HEK293 (cell line): ENCODE data around the gene OR4B1.

Experiments used
- CTCF ChIA-PET: fragments of 350-600 bp; formaldehyde crosslinking; extraction: SDS; loops from one replicate; lab custom pipeline; 2021; ENCODE audit warnings: antibody characterized with exemption; lab: Yijun Ruan, JAX
- POLR2A ChIA-PET: fragments of 300-600 bp; formaldehyde crosslinking; extraction: SDS; loops from one replicate; lab custom pipeline; 2020; ENCODE audit warnings: antibody characterized with exemption, inconsistent platforms; lab: Yijun Ruan, JAX
- H3K27ac ChIP-seq: fragments of 200-500 bp; sonication (Bioruptor generic); 2 replicates; pipeline ENCODE4 v1.5.1; 2014; ENCODE audit warnings: low read depth, low read length, control low read depth, inconsistent platforms; ENCODE audit errors: extremely low read depth
- H3K36me3 ChIP-seq, 2 experiments: fragments of 200-500 bp in 1 of 2; sonication (Bioruptor generic) in 1 of 2; 1 replicate in 1 of 2; 2 replicates in 1 of 2; pipeline ENCODE4 v1.5.1; 2014 to 2017; ENCODE audit warnings: inconsistent platforms in 2 of 2, low read length in 2 of 2; ENCODE audit not compliant: control insufficient read depth in 2 of 2, insufficient read depth in 1 of 2
- H3K4me1 ChIP-seq: fragments of 200-500 bp; sonication (Bioruptor generic); 2 replicates; pipeline ENCODE4 v1.5.1; 2014; ENCODE audit warnings: mild to moderate bottlenecking, low read length, inconsistent platforms; ENCODE audit not compliant: control insufficient read depth, insufficient read depth
- H3K4me3 ChIP-seq: 2 replicates; pipeline ENCODE4 v1.5.1; 2011; ENCODE audit warnings: low read depth, mild to moderate bottlenecking, control low read depth, low read length, moderate library complexity
- H3K9me3 ChIP-seq: fragments of 200-500 bp; sonication (Bioruptor generic); 2 replicates; pipeline ENCODE4 v1.5.1; 2014; ENCODE audit warnings: low read depth, low read length, inconsistent platforms; ENCODE audit not compliant: control insufficient read depth, insufficient read depth
- HOXC10 ChIP-seq: sonication (generic); formaldehyde crosslinking; IDR thresholded peaks from 2 replicates; pipeline ENCODE4 v1.8.1; 2023; ENCODE audit warnings: mild to moderate bottlenecking, missing genetic modification reagents
- MZF1 ChIP-seq: fragments of 450-650 bp; formaldehyde crosslinking; IDR thresholded peaks from 2 replicates; pipeline ENCODE4 v1.5.1; 2017; ENCODE audit warnings: missing biosample characterization, missing genetic modification characterization, borderline replicate concordance
- PRDM6 ChIP-seq: fragments of 450-650 bp; formaldehyde crosslinking; IDR thresholded peaks from 2 replicates; pipeline ENCODE4 v1.5.1; 2017; ENCODE audit warnings: missing biosample characterization, missing genetic modification characterization
- SP7 ChIP-seq: fragments of 450-650 bp; formaldehyde crosslinking; IDR thresholded peaks from 2 replicates; pipeline ENCODE4 v1.5.1; 2016; ENCODE audit warnings: missing biosample characterization, missing genetic modification characterization
- ZBTB10 ChIP-seq: fragments of 450-650 bp; formaldehyde crosslinking; IDR thresholded peaks from 2 replicates; pipeline ENCODE4 v1.5.1; 2016; ENCODE audit warnings: missing biosample characterization, missing genetic modification characterization
- ZBTB6 ChIP-seq: fragments of 450-650 bp; formaldehyde crosslinking; IDR thresholded peaks from 2 replicates; pipeline ENCODE4 v1.5.1; 2017; ENCODE audit warnings: missing biosample characterization, missing genetic modification characterization
- ZBTB8A ChIP-seq: fragments of 450-650 bp; formaldehyde crosslinking; IDR thresholded peaks from 2 replicates; pipeline ENCODE4 v1.5.1; 2016; ENCODE audit warnings: missing biosample characterization, missing genetic modification characterization
- ZNF2 ChIP-seq: fragments of 450-650 bp; formaldehyde crosslinking; IDR thresholded peaks from 2 replicates; pipeline ENCODE4 v1.5.1; 2016; ENCODE audit warnings: missing biosample characterization, missing genetic modification characterization
- ZNF202 ChIP-seq: fragments of 450-650 bp; formaldehyde crosslinking; IDR thresholded peaks from 2 replicates; pipeline ENCODE4 v1.5.1; 2016; ENCODE audit warnings: missing biosample characterization, missing genetic modification characterization, borderline replicate concordance
- ZNF221 ChIP-seq: fragments of 450-650 bp; formaldehyde crosslinking; IDR thresholded peaks from 2 replicates; pipeline ENCODE4 v1.5.1; 2017; ENCODE audit warnings: missing biosample characterization, missing genetic modification characterization, borderline replicate concordance
- ZNF354C ChIP-seq: fragments of 450-650 bp; formaldehyde crosslinking; IDR thresholded peaks from 2 replicates; pipeline ENCODE4 v1.5.1; 2016; ENCODE audit warnings: missing biosample characterization, missing genetic modification characterization, low read depth, borderline replicate concordance
- ZNF366 ChIP-seq: fragments of 450-650 bp; formaldehyde crosslinking; conservative IDR thresholded peaks from 2 replicates; pipeline ENCODE4 v1.5.1; 2016; ENCODE audit warnings: missing biosample characterization, missing genetic modification characterization
- ZNF449 ChIP-seq: fragments of 450-650 bp; formaldehyde crosslinking; IDR thresholded peaks from 2 replicates; pipeline ENCODE4 v1.5.1; 2017; ENCODE audit warnings: missing biosample characterization, mild to moderate bottlenecking, missing genetic modification characterization, moderate library complexity
- ZNF518A ChIP-seq: fragments of 450-650 bp; formaldehyde crosslinking; conservative IDR thresholded peaks from 2 replicates; pipeline ENCODE4 v1.5.1; 2016; ENCODE audit warnings: low read depth, missing biosample characterization, missing genetic modification characterization
- ZNF600 ChIP-seq: fragments of 450-650 bp; formaldehyde crosslinking; IDR thresholded peaks from 2 replicates; pipeline ENCODE4 v1.5.1; 2016; ENCODE audit warnings: missing biosample characterization, missing genetic modification characterization
- ZNF621 ChIP-seq: fragments of 450-650 bp; formaldehyde crosslinking; IDR thresholded peaks from 2 replicates; pipeline ENCODE4 v1.5.1; 2017; ENCODE audit warnings: missing biosample characterization, missing genetic modification characterization
- ZNF658 ChIP-seq: fragments of 450-650 bp; formaldehyde crosslinking; IDR thresholded peaks from 2 replicates; pipeline ENCODE4; 2016; ENCODE audit warnings: missing biosample characterization, missing genetic modification characterization
- ZNF777 ChIP-seq: fragments of 450-650 bp; formaldehyde crosslinking; IDR thresholded peaks from 2 replicates; pipeline ENCODE4 v1.5.1; 2017; ENCODE audit warnings: missing biosample characterization, missing genetic modification characterization, borderline replicate concordance
- ZNF791 ChIP-seq: fragments of 450-650 bp; formaldehyde crosslinking; IDR thresholded peaks from 2 replicates; pipeline ENCODE4 v1.5.1; 2016; ENCODE audit warnings: missing biosample characterization, missing genetic modification characterization
- ZNF843 ChIP-seq: fragments of 450-650 bp; formaldehyde crosslinking; IDR thresholded peaks from 2 replicates; pipeline ENCODE4 v1.5.1; 2016; ENCODE audit warnings: missing biosample characterization, missing genetic modification characterization

Gene OR4B1

GRCh38 chr11:48216510-48216909 lies at the start of gene OR4B1:
Gene OR4B1 (plus strand): TSS chr11:48216810. CDS start chr11:48216810, 0 bp downstream.
- Histone ChIP-seq H3K4me3 (no peak within 1 kb of the TSS), H3K27ac (no peak within 1 kb of the TSS), H3K36me3 (no peaks in the 10 kb centered on the region), H3K4me1 (no peaks in the 10 kb centered on the region), H3K9me3 (no peaks in the 10 kb centered on the region)
- POLR2A ChIA-PET = no interaction called here
- TF ChIP-seq ZNF777 (tag by site-specific recombination) (no peak), MZF1 (tag by site-specific recombination) (no peak), PRDM6 (no peak), ZNF366 (no peak), ZNF843 (tag by site-specific recombination) (no peak), ZNF600 (tag by site-specific recombination) (no peak), ZNF658 (tag by site-specific recombination) (no peak), ZNF518A (no peak), ZNF2 (tag by site-specific recombination) (no peak), ZNF791 (tag by site-specific recombination) (no peak), ZNF449 (tag by site-specific recombination) (no peak), ZNF354C (no peak), SP7 (tag by site-specific recombination) (no peak), ZNF202 (no peak), ZBTB6 (tag by site-specific recombination) (no peak), ZBTB8A (tag by site-specific recombination) (no peak), ZNF621 (no peak), HOXC10 (no peak), ZBTB10 (tag by site-specific recombination) (no peak), ZNF221 (no peak)
- CTCF ChIA-PET = no interaction called here
